ENCODE measurements around the gene PPM1G. TPM values are rescaled to one million over a fixed set of nuclear protein-coding genes. Genes with fewer than 3 reads are reported as not detected.

PPM1G gene
- total RNA-seq, 3 donors from 2014 or later (not counting 1 experiment from before 2014, with no cell fraction given), result 63.9 to 73.8 (median 69.5) TPM

- Histone ChIP-seq H3K36me3 (ENCODE audit: control insufficient read depth, insufficient read depth, low read length) (peaks cover 63% of the 10 kb centered on the region), H3K27me3 (ENCODE audit: control insufficient read depth, insufficient read depth, low read length) (no peaks in the 10 kb centered on the region), H3K9me3 (ENCODE audit: control insufficient read depth, insufficient read depth, low read length) (no peaks in the 10 kb centered on the region), H3K4me3 (ENCODE audit: low read length) (peak overlapping the region; percentile 50), H3K4me1 (ENCODE audit: control insufficient read depth, insufficient read depth, low read length) (peaks cover 18% of the 10 kb centered on the region), H3K27ac (ENCODE audit: low read length) (peak overlapping the region; percentile 92)
- intact Hi-C loops (cut with micrococcal nuclease), result loop anchor here (1.0 kb wide), 1 partner anchor 10 kb away; the partner anchor contains the start of genes EIF2B4 and SNX17
- Mint-ChIP-seq H3K4me3 (peak overlapping the region; percentile 89), H3K36me3 (no peaks in the 10 kb centered on the region), H3K4me1 (peaks cover 25% of the 10 kb centered on the region in 2 donors), H3K9me3 (no peaks in the 10 kb centered on the region), H3K27ac (peak overlapping the region; percentile 91 to 97), H3K27me3 (ENCODE audit: low read depth in 2 of 2) (no peaks in the 10 kb centered on the region)
- WGBS (ENCODE audit: insufficient coverage), result under 1% methylated on average over 32 of the region's 35 CpGs
- no peak for TF ChIP-seq CTCF (IDR thresholded peaks at IDR 0.05)
- DNase-seq (peak in 1 of 2 donors; percentile 64), ATAC-seq (peak in 2 of 3 donors; percentile 43 to 60)
Measured at GRCh38 chr2:27379836-27380625, 29.4 kb downstream of the PPM1G start.

GRCh38 chr2:27379383-27379835 is 30.0 kb downstream of the PPM1G start:
- no peaks in the 10 kb centered on the region for H3K27me3 ChIP-seq (ENCODE audit: control insufficient read depth, insufficient read depth, low read length)

GRCh38 chr2:27378809-27379290 is 30.5 kb downstream of the PPM1G start:
- intact Hi-C loops (cut with micrococcal nuclease), result no loop called here
- DNase-seq (no peak), ATAC-seq (no peak)
- Mint-ChIP-seq H3K9me3 (no peaks in the 10 kb centered on the region), H3K4me3 (peak overlapping the region; percentile 89), H3K36me3 (no peaks in the 10 kb centered on the region), H3K4me1 (peaks cover 25% of the 10 kb centered on the region in 2 donors), H3K27me3 (ENCODE audit: low read depth in 2 of 2) (no peaks in the 10 kb centered on the region), H3K27ac (peak overlapping the region; percentile 91 to 97)
- Histone ChIP-seq H3K4me1 (ENCODE audit: control insufficient read depth, insufficient read depth, low read length) (peaks cover 18% of the 10 kb centered on the region), H3K4me3 (ENCODE audit: low read length) (no peak overlapping the region), H3K27me3 (ENCODE audit: control insufficient read depth, insufficient read depth, low read length) (no peaks in the 10 kb centered on the region), H3K36me3 (ENCODE audit: control insufficient read depth, insufficient read depth, low read length) (peaks cover 63% of the 10 kb centered on the region), H3K9me3 (ENCODE audit: control insufficient read depth, insufficient read depth, low read length) (no peaks in the 10 kb centered on the region), H3K27ac (ENCODE audit: low read length) (no peak overlapping the region)
- TF ChIP-seq CTCF (IDR thresholded peaks at IDR 0.05), result no peak
- 97% methylated on average over 9 of the region's 9 CpGs for WGBS (ENCODE audit: insufficient coverage)

More at GRCh38 chr2:27379383-27379835, 30.0 kb downstream of the PPM1G start:
- intact Hi-C loops (cut with micrococcal nuclease), result no loop called here
- WGBS (ENCODE audit: insufficient coverage), result no CpG with 5 or more reads among the region's 2 CpGs
- Mint-ChIP-seq H3K4me1 (peaks cover 25% of the 10 kb centered on the region in 2 donors), H3K4me3 (peak overlapping the region; percentile 89), H3K9me3 (no peaks in the 10 kb centered on the region), H3K36me3 (no peaks in the 10 kb centered on the region), H3K27me3 (ENCODE audit: low read depth in 2 of 2) (no peaks in the 10 kb centered on the region), H3K27ac (peak overlapping the region; percentile 91 to 97)
- ATAC-seq (no peak), DNase-seq (no peak)
- peaks cover 18% of the 10 kb centered on the region for H3K4me1 ChIP-seq (ENCODE audit: control insufficient read depth, insufficient read depth, low read length)
- peak overlapping the region; percentile 92 for H3K27ac ChIP-seq (ENCODE audit: low read length)
- TF ChIP-seq CTCF (IDR thresholded peaks at IDR 0.05), result no peak
- no peak overlapping the region for H3K4me3 ChIP-seq (ENCODE audit: low read length)
- H3K9me3 ChIP-seq (ENCODE audit: control insufficient read depth, insufficient read depth, low read length), result no peaks in the 10 kb centered on the region
- peaks cover 63% of the 10 kb centered on the region for H3K36me3 ChIP-seq (ENCODE audit: control insufficient read depth, insufficient read depth, low read length)
